HUDEP-2 (cell line): ENCODE results near the gene ZWILCH.
"Not testable (repeated sequence)": the region's sequence is repeated elsewhere in the genome, so short reads cannot be mapped to it uniquely, and the experiment has no call there.

Experiments used
- DNase-seq, 76 experiments: peaks; one replicate each; lab custom pipeline; 2025; ENCODE audit not compliant: unreplicated experiment in 76 of 76; lab: John Stamatoyannopoulos, UW

The ZWILCH gene

DNA sequence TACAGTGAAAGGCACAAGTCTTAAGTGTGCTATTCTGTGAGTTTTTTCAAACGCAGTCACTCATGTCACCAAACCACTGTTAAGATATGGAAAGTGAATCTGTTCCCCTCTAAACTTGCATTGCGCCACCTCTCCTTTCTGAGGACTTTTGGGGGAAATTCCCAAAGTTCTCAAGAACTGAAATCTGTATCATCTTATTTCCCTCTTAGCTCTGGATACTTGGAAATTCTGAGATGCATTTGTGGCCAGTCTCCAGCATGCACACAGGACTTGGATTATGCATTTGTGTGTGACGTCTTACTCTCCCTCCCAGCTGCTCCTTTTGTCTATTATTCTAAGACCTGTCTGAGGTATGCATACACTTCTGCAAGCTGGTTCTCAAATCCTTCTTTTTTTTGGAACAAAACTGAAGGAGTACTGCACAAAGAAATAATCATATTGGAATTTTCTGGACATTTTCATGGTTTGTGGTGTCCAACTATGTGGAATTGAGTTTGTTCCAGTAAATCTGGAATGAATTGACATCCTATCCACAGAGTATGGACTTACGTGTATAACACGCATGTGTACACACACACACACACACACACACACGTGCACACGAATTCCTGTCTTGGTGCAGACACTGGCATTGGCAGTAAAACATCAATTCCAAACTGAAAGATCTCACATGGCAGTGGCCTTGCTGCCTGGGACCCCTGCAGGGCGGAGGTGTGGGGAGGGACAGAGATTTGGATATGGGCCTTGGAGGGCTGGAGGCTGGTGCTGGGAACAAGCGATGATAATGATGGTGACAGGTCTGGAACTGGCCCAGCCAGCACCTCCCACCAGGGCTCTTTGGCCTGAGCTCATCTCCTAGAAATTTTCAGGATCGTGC, 68.8 kb downstream of the ZWILCH start:
- no peak for DNase-seq

DNA sequence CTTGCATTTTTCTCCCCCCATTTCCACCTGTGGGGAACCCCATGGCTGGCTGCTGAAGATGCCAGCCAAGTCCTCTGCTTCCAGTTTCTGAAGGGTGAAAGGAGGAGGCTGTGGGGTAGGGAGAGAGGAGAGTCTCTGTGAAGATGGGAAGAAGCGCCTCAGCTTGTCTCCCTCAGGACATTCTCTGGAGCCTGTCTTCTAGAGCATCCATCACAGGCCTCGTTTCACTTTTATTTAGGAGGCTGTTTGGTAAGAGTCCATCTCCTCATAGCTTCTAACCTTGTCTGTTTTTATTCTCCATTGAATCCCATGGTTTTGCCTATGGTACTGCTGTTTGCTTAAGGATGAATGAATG, 69.4 kb downstream of the ZWILCH start:
- no peak for DNase-seq

DNA sequence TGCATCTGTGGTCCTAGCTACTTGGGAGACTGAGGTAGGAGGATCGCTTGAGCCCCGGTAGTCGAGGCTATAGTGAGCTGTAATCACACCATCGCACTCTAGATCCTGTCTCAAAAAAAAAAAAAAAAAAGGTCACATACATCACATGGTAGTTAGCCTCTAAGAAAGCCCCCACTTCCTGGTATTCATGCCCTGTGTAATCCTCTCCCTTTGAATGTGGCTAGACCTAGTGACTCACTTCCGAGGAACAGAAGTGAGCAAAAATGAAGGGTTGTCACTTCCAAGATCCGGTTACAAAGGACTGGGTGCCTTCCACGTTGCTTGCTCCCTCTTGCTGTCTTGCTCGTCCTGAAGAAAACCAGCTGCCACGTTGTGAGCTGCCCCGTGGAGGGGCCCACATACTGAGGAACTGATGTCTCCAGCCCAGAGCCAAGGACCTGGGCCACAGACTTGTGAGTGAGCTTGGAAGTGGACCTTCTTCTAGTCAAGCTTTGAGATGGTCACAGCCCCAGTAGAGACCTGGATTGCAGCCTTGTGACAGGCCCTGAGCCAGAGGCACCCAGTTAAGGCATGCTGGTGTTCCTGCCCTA, 73.3 kb downstream of the ZWILCH start:
- DNase-seq = no peak

DNA sequence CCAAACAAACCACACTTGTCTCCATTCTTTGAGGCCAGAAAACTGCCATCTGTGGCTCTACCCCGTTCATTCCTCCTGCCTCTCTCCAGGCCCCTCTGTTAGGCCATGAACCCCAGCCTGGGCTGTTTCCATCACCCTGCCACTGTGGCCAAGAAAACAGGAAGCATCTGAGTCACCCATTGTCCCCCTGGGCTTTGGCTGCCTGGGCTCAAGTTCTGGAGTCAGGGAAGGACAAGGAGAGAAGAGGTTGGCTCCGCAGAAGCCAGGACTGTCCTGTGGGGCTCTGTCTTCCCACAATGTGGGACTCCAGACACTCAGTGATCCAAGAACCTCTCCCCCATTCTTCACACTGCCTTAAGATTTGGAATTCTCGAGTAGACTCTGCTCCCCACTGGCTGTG, 75.5 kb downstream of the ZWILCH start:
- no peak for DNase-seq

DNA sequence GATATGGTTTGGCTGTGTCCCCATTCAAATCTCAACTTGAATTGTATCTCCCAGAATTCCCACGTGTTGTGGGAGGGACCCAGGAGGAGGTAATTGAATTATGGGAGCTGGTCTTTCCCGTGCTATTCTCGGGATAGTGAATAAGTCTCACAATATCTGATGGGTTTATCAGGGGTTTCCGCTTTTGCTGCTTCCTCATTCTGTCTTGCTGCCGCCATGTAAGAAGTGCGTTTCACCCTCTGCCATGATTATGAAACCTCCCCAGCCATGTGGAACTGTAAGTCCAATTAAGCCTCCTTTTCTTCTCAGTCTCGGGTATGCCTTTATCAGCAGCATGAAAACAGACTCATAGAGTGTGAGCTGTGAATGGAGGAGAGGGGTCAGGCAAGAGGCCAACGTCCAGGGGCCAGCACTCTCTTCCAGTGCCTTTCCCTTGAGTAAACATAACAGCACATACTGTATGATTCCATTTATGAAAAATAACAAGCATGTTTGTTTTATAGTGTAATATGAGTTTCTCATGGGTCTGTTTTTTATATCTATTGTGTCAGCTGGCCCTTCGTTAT, 76.9 kb downstream of the ZWILCH start:
- DNase-seq = no peak

DNA sequence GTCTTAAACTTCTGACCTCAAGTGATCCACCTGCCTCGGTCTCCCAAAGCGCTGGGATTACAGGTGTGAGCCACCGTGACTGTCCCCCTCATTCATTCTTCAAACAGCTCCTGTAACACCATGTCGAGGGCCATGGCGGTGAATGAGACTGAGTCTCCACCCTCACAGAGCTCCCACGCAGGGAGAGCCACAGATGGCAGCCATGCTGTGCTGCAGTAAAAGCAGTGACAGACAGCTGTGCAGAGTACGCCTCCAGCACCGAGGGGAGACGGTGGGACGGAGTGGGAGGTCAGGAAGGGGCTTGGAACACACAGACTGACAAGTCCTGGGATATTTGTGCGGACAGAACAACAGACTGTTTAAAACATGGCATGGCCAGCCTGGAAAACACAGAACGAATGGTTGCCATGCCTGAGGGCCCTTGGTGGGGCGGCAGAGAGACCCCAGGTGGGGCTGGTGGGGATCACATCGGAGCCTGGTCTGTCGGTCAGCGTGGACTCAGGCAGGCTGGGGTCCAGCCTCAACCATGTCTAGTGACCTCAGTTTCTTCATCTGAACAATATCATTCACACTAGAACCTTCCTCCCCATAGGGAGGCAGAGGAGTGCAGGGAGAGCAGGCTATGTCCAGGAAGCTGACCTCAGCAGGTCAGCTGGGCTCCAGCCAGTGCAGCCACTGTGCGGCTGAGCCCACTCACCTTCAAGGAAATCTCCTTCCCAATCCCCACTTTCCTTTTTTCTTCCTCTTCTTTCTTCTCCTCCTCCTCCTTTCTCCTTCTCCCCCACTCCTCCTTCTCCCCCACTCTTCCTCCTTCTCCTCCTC, 81.2 kb downstream of the ZWILCH start:
- DNase-seq = no peak

DNA sequence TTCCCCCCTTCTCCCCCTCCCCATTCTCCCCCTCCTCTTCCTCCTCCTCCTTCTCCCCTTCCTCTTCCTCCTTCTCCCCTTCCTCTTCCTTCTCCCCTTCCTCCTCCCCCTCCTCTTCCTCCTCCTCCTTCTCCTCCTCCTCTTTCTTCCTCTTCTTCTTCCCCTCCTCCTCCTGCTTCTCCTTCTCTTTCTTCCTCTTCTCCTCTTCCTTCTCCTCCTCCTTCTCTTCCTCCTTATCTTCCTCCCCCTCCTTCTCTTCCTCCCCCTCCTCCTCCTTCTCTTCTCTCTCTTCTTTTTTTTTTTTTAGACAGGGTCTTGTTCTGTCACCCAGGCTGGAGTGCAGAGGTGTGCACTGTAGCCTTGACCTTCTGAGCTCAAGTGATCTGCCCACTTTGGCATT, 81.9 kb downstream of the ZWILCH start:
- no peak for DNase-seq

DNA sequence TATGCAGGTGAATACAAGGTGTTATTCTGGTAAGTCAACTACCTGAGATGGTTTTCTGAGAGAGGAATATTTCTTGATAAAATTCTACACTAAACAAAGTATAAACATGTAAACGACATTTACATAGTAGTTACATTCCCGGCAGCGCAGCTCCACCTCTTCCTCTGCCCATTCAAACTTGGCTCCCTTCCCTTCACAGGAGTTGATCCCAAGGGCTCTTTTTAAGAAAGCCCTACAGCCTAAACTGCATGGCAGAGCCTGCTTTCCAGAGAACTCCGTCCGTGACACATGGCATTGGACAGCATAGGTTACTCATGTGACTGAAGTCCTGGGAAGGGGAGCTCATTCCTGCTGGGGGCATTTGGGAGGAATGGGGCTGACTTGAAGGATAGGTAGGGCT, 82.6 kb downstream of the ZWILCH start:
- DNase-seq = no peak

DNA sequence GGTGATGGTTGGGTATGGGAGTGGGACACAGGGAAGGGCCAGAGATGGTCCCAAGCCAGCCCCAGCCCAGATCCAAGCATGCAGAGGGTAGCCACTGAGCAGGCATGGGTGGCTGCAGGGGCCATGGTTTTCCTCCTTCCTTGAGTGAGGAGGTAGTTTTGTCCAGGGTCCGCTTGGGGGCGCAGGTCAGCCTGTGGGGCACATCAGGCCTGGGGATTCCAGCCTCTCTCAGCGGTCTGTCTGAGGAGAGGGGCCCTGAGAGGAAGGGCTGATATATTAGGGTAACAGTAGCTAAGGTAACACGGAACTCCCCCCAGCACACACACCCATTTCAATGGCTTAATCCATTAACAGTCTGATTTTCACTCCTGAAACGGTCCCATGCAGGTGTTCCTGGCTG, 83.4 kb downstream of the ZWILCH start:
- DNase-seq = peak in 10 of 76 experiments; percentile 1 to 36 (median 7)

DNA sequence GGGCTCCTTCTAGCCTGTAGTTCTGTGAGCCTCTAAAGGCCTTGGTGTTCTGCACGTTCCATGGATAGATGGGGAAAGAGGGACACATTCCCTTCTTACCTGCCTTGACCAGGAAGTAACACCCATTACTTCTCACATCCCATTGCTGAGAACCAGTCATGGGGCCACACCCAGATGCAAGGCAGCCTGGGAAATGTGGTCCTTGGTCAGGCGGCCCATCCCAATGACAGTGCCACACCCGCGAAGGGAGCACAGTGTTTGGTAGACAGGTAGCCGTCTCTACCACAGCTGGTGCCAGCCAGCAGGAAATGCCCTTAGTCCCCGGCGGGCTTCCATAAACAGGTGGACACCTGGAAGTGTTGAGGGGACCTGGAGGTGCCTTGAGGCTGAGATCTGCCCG, 83.8 kb downstream of the ZWILCH start:
- no peak for DNase-seq

DNA sequence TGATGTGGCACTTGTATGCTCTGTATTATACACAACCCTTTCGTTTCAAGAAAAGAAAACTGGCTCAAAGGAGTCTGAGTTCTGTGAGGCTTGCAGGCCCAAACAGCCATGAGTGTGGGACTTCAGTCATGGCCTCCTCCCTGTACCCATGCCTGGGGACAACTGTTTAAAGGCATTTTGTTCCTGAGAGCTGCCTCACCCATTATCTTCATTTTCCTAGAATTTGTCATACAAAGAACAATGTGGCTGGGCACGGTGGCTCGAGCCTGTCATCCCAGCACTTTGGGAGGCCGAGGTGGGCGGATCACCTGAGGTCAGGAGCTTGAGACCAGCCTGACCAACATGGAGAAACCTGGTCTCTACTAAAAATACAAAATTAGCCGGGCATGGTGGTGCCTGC, 84.3 kb downstream of the ZWILCH start:
- DNase-seq = not testable (repeated sequence)

DNA sequence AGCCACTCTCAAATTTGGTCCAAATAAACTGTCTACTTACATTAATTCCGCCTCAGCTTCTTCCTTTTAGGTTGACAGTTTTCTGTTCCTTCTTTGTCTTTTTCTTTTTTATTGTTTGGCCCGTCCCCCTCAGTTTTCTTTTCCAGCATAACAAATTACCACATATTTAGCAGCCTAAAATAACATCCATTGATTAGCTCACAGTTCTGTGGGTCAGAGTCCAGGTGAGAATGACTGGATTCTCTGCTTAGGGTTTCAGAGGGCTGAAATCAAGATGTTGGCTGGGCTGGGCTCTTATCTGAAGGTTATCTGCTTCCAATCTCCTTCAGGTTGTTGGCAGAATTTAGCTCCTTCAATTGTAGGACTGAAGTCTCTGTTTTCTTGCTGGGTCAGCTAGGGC, 85.3 kb downstream of the ZWILCH start:
- DNase-seq = no peak

DNA sequence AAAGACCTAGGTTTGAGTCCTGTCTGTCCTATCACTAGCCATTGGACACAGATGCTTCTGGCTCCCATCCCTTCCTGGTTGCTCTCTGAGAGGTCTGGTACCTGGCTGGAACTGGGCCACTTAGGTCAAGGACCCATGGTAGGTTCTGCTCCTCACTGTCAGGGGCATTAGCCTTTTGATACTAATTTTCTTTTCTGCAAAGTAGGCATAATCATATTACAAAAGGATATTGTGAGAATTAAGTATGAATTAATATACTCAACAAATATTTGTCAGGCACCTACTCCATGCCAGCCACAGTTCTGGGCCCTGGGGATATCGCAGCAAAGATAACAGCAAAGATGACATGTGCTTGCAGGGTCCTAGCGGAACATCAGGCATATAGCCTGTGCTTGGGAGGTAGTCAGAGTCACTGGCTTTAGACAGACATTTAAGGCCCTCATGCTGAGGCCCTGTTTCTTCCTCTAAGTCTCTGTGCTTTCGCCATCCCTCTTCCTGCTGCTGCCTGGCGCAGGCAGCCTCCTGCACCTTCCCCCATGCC, 86.3 kb downstream of the ZWILCH start:
- DNase-seq = no peak

DNA sequence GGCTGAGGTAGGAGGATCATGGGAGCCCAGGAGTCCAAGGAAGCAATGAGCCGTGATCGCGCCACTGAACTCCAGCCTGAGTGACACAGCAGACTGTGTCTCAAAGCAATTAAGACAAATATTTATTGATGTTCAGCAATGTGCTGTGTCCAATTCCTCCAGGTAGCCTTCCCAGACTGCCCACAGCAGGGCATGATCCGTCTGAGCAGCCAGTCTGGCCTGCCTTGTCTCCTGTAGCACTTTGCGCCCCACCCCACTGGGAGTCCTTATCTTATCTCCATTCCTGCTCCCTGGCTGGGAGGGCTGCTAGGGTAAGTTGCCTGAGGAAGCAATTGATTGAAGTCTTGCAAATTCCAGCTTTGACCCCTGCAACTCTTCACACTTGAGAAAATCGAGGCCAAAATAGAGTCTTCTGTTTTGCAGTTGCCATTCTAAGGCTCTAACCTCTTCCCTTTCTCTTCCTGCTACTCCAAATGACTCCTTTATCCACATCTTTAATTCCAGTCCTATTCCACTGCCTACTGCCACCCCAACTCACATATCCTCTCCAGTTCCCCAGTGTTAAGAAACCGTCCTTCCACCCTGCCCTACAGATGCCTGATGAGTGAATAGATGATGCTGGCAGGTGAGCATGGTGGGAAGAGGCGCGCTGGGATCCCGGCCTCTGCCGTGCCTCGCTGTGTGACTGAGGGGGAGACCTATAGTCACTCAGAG, 87.5 kb downstream of the ZWILCH start:
- DNase-seq = peak in 25 of 76 experiments; percentile 2 to 35 (median 12)

DNA sequence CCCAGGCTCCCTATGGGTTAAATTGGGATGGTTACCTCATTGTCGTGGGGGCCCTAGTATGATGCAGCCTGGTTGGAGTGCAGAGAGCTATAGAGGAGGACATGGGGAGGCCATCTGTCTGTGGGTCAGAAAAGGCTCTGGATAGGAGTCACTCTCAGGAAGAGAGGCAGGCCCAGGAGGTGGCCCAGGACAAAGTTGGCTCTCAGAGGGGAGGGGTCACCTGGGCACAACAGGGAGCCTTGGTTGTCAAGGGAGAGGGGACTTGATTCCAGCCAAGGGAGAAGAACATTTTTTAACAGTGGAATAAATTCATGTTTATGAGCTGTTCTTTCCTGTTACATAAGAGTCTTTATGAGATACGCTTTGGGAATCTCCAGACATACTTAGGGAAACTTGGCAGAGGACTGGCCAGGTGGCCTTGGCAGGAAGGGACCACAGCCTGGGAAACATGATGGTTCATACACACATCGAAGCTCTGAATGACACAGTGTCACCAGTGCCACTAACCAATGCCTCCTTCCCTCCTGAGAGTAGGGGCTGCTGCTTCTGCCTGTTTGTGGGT, 88.2 kb downstream of the ZWILCH start:
- no peak for DNase-seq

DNA sequence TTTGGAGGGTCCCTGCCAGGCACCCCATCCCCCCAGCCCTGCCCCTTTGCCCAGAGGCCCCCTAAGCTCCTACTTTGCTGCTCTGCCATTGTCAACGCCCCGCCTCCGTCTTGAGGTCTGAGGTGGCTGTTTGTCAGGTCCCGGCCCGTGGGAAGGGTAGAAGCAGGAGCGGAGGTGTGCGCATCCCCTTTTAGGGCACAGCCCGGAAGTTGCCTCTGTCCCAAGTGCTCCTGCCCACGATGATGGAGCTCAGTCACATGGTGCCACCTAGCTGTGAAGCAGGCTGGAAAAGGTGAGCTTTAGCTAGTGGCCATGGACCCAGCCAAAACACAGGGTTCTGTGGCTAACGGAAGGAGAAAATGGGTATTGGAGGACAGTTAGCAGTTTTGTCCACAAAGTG, 89.2 kb downstream of the ZWILCH start:
- no peak for DNase-seq

DNA sequence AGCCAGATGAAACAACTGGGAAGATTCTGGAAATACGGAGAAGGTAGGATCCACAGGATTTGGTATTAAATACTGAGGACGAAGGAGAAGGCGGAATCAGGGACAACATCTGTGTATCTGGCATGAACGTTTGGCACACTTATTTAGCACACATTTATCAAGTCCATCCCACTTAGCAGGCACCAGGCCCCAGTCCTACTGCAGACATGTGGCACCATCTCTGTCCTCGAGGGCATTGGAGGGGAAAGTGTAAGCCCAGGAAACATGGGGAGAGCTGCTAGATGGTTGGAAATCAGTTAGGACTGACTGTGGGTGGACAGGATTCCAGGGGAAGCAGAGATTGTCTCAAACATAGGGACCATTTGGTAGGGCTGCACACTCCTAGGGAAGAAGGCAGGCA, 89.7 kb downstream of the ZWILCH start:
- no peak for DNase-seq

DNA sequence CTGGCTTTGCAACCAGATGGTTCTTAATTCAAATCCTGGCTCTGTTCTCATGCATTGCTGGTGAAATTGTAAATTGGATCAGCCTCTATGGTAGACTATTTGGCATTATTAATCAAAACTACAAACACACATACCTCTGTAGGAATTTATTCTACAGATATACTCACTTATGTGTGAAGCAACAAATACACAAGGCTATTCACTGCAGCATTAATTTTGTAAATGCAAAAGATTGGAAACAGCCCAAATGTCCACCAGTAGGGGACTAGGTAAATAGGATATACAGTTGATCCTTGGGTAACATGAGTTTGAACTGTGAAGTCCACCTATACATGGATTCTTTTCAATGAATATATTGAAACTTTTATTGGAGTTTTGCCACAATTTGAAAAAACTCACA, 90.2 kb downstream of the ZWILCH start:
- no peak for DNase-seq

DNA sequence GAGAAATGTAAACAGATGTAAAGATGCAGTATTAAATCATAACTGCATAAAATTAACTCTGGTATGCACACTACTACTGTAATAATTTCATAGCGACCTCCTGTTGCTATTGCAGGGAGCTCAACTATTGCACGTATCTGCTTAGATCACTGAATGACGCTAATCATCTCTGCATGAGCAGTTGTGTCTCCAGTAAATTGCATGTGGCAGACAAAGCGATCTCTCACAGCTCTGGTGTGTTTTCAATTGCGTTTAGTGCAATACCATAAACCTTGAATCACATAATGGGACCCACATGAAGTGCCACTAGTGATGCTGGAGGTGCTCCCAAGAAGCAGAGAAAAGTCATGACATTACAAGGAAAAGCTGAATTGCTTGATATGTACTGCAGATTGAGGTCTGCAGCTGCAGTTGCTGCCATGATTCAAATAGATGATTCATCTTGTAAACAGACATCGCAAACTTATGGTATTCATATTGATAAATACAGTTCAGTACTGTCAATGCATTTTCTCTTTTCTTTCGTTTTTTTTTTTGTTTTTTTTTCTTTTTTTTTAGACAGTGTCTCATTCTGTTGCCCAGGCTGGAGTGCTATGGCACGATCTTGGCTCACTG, 90.9 kb downstream of the ZWILCH start:
- DNase-seq = no peak
